Inferior parietal cortex (tissue), 1 donor: ENCODE measurements around the gene ULK1.
A peak's percentile ranks its signal among the peaks of the same experiment; 100 is the strongest.
"Not testable (repeated sequence)": the region's sequence is repeated elsewhere in the genome, so short reads cannot be mapped to it uniquely, and the experiment has no call there.

ENCODE experiments used
- DNase-seq: peaks from one replicate; pipeline ENCODE4 v3.0.0-alpha.2; 2016; ENCODE audit errors: extremely low spot score

The ULK1 gene

GRCh38 chr12:131943389-131943788 lies 49.0 kb downstream of the ULK1 start:
- no peak for DNase-seq

DNA sequence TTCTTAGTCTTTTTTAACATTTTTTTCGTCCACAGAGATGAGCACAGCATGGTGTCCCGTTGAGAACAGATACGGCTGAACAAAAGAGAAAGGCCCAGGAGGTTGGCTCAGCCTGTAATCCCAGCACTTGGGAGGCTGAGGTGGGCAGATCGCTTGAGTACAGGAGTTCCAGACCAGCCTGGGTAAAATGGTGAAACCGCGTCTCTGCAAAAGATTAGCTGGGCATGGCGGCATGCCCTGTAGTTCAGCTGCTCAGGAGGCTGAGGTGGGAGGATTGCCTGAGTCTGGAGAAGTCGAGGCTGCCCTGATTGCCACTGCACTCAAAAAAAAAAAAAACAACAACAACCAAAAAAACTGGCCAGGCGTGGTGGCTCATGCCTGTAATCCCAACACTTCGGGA lies 49.5 kb downstream of the ULK1 start:
- no peak for DNase-seq

- DNase-seq = no peak
These were observed 50.3 kb downstream of the ULK1 start for GRCh38 chr12:131944601-131945251.

GRCh38 chr12:131946757-131947156 lies 52.3 kb downstream of the ULK1 start:
- DNase-seq = no peak

DNA sequence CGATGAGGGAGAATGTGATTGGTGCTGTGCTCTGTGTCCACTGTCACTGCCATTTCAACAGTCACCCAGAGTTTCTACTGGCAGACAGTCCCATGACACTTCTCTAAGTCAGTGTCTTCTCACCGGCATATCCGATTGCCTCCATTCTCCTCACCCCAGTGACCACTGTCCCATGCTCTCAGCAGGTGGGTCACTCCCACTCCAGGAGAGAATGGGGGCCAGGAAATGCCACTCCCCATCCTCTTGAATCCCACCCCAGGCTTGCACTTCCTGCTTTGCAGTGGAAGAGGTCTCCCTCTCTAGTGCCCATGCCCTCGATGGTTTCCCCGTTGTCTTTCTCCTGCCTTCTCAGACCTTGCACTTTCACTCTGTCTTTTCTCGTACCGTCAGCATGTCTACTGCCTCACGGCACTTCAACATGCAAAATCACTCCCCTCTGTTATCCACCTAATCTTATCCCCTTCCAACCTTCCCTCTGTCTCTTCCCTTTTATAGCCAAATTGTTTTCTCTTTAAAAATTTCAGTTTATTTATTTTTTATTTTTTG lies 53.1 kb downstream of the ULK1 start:
- DNase-seq = no peak

- DNase-seq = no peak
These were observed 53.8 kb downstream of the ULK1 start for GRCh38 chr12:131948166-131948712.

- not testable (repeated sequence) for DNase-seq
These were observed 54.5 kb downstream of the ULK1 start for GRCh38 chr12:131948713-131949430.

GRCh38 chr12:131949431-131950181 lies 55.2 kb downstream of the ULK1 start, which contains the start of gene EP400:
EP400 (plus strand) TSS chr12:131949942; CDS start chr12:131960620, 10,678 bp downstream.
- peak; percentile 82 for DNase-seq

DNA sequence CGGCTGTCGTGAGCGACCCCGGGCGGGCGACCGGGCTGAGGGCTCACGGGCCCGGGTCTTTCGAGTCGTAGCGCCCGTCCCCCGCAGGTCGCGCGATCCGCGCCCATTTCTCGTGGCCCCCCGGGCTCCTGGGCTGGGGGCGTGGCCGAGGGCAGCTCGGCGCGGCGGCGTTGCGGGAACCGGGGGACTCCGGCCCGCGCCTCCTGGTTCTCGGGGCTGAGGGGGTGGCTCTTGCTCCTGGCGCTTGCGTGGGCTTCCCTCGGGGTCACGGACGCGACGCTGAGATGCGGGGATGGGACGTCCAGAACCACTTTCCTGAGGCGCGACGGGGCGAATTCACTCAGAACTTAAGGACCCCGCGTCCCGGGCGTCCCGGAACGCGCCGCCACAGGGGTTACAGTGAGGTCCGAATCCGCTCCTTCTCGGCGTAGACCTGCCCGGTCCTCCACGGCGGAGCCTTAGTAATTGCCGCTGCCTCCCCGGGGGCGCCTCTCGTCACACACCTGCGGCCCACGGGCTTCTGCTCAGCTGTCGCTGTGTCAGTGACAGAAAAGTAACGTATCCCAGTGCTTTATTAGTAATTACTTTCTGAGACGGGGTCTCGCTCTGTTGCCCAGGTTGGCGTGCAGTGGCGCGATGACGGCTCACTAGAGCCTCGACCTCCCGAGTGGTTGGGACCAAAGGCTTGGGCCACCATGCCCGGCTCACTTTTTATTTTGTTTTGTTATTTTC lies 55.9 kb downstream of the ULK1 start:
- no peak for DNase-seq

DNA sequence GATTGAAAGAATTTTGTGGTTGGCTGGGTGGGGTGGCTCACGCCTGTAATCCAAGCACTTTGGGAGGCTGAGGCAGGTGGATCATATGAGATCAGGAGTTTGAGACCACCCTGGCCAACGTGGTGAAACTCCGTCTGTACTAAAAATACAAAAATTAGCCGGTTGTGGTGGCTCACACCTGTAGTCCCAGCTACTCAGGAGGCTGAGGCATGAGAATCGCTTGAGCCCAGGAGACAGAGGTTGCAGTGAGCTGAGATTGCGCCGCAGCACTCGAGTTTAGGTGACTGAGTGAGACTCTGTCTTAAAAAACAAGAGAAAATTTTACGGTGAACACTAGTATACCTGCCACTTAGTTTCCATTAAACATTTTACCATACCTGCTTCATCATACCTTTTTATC lies 59.4 kb downstream of the ULK1 start:
- not testable (repeated sequence) for DNase-seq

GRCh38 chr12:131954460-131954859 lies 60.0 kb downstream of the ULK1 start:
- DNase-seq = not testable (repeated sequence)

- no peak for DNase-seq
These were observed 64.7 kb downstream of the ULK1 start for GRCh38 chr12:131959116-131959515.

GRCh38 chr12:131959641-131960589 lies 65.5 kb downstream of the ULK1 start:
- no peak for DNase-seq

GRCh38 chr12:131960590-131961325 lies 66.3 kb downstream of the ULK1 start:
- DNase-seq = not testable (repeated sequence)

DNA sequence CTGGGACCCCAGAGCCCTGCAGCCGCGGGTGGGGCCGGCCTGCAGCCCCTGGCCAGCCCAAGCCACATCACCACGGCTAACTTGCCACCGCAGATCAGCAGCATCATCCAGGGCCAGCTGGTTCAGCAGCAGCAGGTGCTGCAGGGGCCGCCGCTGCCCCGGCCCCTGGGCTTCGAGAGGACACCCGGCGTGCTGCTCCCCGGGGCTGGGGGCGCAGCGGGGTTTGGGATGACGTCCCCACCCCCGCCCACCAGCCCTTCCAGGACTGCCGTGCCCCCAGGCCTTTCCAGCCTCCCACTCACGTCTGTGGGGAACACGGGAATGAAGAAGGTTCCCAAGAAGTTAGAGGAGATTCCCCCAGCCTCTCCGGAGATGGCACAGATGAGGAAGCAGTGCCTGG lies 66.9 kb downstream of the ULK1 start:
- DNase-seq = not testable (repeated sequence)

- DNase-seq = no peak
These were observed 67.6 kb downstream of the ULK1 start for GRCh38 chr12:131962069-131962468.

DNA sequence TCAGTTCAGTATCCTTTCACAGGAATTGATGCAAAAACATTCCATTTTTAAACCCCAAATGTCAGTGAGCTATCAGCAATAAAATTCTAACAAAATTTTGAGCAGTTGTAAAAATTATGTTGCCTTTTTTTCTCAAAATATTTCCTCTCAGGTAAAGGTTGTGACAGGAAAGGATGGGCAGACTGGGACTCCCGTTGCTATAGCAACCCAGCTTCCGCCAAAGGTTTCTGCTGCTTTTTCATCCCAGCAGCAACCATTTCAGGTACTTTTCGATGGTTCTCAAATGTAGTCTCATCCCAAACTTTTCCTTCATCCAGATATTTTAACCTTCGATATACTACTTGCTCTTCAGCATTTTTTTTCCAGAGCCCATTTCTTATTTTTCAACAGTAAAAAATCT lies 69.0 kb downstream of the ULK1 start:
- no peak for DNase-seq

DNA sequence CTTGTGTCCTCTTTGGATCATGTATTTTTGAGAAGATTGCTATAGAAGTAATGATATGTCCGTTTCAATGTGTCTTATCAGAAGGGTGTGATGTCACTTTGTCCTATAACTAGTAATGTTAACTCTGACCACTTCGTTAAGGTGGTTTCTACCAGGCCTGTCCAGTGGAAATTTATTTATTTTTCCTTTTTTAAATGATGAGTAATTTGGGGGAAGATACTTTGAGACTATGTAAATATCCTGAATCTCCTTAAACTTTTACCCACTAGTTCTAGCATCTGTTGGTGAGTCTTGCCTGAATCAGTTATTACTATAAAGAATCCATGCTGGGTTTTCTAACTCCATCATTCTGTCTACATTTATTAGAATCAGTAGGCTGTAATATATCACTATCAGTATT lies 70.7 kb downstream of the ULK1 start:
- DNase-seq = no peak

DNA sequence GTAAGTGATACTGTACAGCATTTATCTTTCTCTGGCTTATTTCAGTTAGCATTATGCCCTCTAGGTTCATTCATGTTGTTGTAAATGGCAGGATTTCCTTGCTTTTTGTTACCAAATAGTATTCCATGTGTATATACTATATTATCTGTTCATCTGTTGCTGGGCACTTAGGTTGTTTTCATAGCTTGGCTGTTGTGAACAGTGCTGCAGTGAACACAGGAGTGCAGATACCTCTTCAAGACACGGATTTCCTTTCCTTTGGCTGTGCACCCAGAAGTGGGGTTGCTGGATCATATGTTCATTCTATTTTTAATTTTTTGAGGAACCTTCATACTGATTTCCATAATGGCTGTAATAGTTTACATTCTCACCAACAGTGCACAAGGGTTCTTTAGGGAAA lies 76.8 kb downstream of the ULK1 start:
- DNase-seq = no peak
